GM18867 (cell line): ENCODE measurements around the gene HES6.

Experiments
- ATAC-seq: cut with Tn5 transposase; IDR thresholded peaks from one replicate; pipeline ENCODE4 v1.9.1; 2021; ENCODE audit warnings: mild to moderate bottlenecking, moderate library complexity; ENCODE audit not compliant: unreplicated experiment

The HES6 gene

DNA sequence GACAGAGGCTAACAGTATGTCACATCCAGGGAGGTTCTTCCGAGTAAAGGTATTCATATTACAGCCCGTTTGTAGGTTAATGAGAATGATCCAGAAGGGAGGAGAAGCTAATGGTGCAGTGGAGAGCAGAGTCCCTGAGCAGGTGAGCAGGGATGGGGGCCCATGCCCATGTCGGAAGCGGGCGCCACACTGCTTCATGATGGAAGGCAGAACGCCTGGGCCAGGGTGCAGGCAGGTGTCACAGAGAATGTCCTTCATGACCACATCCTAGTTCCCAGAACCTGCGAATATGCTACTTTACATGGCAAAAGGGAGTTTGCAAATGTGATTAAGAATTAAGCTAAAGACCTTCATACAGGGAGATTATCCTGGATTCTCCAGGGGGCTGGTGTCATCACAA, 4.0 kb downstream of the HES6 start:
- ATAC-seq = no peak

DNA sequence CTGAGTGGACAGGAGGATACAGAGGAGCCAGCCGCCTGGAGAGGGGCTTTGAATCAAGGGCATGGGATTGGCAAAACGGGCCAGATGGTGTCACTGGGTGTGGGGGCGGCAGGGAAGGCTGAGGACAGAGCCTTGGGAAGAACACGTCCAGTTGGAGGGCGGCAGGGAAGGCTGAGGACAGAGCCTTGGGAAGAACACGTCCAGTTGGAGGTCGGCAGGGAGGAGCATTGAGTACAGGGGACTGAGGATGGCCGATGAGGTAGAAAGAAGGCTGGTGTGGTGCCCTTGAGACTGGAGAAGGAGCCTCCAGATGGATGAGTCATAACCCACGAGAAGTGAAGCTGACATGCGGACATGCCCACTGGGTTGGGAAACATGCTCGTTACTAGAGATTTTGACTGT, 4.5 kb downstream of the HES6 start:
- no peak for ATAC-seq

DNA sequence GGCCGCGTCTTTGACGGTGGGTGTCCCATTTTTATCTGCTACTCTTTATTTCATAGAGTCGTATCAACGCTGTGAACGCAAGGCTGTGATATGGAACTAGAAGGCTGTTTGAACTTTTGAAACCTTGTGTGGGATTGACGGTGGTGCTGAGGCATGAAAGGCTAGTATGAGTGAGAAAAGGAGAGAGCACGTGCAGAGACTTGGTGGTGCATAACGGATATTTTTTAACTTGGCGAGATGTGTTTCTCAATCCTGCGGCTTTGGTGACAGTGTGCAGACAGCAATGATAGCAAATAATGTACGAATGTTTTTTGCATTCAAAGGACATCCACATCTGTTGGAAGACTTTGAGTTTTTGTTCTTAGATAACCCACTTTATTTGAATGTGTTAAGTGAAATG, 6.2 kb downstream of the HES6 start:
- ATAC-seq = no peak

DNA sequence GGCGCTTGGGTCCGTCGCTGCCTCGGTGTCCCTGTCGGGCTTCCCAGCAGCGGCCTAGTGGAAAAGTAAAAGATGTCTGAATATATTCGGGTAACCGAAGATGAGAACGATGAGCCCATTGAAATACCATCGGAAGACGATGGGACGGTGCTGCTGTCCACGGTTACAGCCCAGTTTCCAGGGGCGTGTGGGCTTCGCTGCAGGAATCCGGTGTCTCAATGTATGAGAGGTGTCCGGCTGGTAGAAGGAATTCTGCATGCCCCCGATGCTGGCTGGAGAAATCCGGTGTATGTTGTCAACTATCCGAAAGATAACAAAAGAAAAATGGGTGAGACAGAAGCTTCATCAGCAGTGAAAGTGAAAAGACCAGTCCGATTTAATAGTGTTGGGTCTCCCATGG, 8.0 kb downstream of the HES6 start:
- ATAC-seq = no peak

DNA sequence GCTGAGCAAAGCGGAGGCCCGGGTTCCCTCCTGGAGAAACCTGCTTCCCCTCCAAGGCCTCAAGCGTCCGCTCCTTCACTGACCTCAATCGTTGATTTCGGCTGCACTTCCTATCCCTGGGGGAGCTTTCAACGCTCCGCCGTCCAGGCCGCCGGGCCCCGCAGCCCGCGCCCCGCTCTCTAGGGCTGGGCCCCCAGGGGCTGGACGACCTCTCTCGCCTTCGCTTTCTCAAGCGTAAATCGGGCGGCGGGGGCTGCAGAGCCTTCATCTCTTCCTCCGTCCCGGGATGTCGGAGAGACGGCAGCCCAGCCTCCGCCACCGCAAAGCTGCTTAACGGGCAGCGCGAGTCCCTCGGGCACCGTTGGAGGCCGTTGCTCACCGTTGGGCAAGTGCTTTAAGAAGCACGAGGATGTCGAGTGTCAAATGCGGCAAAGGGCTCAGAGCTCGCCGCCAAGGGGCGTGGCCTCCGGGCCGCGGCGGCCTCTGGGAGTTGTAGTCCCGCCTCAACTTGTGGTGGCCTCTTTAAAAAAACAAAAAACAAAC, 8.5 kb downstream of the HES6 start:
- ATAC-seq = no peak

DNA sequence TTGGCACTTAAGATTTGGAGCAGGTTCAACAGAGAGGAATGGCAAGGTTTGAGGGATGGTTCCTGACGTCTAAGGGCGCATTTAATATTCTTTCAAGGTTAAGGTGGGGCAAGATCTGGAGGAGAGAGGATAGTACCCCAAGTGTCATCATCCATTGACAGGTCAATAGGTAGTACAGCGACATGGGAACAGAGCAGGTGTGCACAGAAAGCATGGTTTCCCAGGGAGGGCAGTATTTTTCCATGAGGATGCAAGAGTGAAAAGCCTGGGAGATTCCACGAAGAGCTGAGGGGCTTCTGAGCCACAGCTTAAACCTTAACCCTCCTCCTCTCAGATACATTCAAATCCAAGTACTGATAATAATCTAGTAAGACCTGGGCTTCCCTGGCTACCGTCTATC, 9.1 kb downstream of the HES6 start:
- ATAC-seq = no peak

DNA sequence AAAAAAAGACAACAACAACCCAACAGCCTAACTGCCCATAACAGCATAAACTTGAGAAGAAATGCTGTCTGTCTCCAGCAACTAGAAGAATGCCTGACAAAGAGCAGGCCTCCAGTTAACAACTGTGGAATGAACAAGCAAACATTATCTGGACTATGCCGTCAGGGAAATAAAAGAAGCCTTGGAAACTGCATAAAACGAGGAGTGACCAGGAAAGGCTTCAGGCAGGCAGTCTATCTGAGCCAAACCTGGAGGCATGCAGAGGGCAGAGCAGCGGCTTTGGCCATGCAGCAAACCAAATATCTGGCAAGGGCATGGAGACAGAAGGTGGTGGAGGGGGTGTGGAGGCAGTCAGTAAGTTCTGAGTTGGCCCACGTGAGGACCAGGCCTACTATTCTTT, 11.1 kb downstream of the HES6 start:
- no peak for ATAC-seq

DNA sequence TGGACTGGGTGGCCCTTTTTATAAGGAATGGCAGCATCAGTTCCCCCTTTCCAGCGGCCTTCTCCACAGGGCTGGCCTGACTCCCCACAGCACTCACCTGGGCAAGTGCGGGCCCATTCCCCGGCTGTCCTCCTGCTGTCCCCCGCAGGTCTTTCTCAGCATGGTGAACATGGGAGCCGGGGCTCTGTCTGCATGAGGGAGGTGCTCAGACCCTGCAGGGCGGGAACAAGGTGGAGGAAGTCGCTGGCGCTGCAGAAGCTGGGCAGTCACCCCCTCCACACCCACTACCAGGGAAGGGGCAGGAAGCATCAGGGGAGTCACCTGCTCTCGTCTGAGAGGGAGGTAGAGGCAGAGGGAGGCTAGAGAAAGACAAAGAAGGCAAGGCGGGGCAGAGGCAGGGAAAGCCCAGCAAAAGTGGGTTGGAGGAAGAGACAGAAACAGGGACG, 12.2 kb downstream of the HES6 start:
- ATAC-seq = no peak

DNA sequence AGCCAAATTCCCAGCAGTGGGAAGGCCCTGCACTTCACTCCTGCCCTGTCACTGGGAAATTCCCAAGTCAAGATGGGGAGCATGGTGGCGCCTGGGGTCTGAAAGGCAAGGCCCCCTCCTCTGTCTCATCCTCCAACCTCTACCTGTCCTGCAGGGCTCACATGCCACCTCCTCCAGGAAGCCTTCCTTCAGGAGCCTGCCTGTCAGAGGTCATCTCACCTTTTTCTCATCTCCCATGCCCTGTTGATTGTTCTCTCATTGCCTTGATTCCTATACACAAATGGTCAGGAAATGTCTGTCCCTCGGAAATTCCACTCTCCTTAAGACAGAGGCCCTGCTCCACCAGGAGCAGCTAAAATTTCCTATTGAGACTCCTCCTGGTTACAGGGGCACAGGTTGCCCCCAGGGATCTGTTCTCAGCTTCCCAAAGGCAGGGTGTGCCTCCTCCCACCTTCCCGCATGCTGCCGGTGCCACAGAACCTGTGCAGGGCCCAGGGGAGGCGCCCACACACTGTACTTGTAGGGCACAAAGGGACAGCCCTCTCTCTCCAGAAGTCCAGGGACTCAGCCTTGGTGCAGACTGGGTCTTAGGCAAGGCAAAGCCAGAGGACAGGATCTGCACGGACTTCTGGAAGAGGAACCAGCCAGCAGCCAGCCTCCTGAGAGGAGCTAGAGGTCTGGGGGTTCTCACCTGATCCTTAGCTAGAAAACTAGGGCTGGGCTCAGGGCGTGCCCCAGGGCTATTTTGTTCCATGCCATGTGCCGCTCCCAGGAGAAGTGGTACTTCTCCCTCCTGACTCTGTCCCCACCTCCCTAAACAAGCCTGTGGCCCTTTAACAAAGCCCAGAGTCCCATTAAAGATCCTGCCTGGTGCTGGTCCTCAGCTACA, 12.9 kb downstream of the HES6 start:
- no peak for ATAC-seq

DNA sequence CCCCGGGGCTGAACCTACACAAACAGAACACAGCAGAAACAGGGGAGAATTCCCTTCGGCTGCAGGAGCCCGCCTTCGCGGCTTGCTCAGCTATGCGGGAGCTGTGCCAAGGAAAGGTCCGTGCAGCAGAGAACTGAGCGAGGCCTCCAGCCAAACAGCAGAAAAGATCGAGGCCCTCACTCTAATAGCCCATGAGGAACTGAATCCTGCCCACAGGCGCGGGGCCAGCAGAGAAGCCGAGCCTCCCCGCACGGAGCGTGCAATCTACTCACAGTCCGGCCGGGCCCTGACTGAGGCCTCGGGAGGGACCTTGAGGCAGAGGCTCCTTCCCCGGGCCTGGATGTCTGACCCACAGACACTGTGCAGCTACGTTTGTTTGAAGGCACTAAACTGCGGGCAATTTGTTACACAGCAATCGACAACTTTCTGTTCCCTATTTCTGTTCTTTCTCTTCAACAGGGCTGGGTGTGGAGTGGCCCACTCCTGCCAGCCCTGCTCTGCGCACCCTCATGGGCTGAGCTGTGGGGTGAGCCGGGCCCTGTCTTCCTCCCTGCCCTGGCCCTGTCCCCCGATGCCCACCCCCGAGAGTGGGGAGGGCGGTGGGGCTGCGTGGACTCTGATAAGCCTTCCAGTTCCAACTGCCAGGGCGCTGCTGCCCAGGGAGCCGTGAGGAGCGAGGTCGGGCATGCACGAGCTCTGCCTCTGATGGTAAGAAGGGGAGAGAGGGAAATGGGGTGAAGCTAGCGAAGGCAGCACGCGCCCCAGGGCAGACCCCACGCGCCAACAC, 13.7 kb downstream of the HES6 start:
- ATAC-seq = no peak

DNA sequence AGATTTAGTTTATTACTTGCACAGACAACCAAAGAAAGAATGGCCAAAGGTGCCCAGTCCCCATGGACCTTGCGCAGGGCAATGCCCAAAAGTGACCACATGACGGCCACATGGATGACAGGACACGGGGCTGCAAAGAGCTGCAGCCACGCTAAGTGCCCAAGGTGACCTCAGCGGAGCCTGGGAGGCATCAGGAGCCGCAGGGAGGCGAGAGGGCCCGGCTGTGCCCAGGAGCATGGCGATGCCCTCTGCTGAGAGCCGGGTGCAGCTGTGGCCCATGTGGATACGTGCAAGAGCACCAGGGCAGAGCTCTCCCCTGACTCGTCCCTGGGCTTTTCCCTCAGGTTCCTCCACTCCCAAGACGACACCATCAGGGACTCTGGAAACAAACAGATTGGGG, 14.7 kb downstream of the HES6 start:
- ATAC-seq = no peak

DNA sequence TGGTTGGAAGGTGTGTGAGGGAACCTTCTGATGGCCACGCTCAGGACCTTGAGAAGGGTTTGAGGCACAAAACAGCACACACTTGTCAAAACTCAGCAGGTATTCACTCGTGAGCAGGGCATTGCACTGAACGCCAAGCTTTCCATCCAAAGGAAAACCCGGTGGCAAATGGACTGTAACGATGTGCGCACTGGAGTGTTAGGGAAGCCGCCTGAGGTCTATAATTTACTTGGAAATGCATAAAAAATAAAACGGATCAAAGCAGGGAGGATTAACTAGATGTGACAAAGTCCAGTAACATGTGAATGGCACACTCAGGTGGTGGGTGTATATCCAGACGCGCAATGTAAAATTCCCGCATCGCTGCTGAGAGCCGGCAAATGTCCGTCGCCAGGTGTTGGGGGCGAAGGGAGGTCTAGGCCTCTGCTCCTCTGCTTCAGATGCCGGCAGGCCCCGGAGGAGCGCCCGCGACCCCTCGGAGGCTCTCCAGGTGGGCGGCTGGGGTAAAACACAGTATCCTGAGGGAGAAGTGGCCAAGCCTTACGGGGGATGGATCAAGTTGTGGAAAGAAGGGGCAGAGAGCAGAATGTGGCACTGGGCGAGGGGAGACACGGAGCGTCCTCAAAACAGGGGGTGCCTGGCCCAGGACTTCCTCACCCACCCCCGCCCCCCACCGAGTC, 15.3 kb downstream of the HES6 start:
- ATAC-seq = no peak

DNA sequence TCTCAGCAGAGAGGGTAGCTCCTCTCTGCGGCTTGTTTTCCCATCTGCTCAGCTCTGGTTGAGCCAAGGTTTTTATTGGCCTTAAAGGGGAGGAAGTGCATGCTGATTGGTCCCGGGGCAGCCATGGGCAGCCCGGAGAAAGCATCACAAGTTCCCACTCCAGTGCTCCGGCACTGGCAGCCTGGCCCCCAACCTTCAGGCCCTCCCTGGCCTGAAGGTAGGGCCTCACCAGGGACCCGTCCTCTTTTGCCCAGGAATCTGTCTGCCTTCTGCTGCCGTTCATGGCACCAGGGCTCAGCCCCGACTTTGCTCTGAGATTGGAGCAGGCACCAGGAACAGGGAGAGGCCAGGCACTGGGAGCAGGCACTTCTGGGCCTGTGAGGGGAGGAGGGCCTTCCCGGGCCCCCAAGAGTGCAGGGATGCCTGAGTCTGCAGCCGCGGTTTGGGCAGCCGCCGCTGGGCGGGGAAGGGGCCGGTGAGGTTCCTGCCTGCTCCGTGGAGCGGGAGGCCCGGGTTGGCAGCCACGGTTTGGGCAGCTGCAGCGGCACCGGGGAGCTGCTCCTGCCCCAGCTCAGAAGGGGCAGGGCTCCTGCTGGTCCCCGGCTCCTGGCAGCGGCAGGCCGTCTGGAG, 18.8 kb downstream of the HES6 start:
- ATAC-seq = no peak

DNA sequence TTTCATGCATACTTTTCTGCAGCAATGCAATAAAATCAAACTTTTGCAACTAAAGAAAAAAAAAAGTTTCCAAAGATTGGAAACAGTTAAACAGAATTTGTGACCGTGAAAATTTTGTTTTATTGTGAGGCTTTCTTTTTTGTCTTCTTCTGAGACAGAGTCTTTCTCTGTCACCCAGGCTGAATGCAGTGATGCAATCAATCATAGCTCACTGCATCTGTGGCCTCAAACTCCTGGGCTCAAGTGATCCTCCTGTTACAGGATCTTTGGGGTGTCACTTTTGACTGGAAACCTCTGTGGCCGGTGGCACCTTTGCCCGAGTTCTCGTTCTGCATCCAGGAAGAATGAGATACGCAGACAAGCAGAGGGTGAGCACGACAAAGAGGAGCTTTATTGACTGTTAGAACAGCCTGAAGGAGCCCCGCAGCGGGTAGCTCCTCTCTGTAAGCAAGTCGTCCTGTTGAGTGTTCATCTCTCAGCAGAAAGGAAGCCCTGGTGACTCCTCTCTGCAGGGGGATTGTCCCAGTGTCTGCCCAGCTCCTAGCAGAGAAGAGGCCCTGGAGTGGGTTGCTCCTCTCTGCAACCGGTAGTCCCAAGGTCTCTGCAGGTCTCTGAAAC, 19.5 kb downstream of the HES6 start:
- ATAC-seq = no peak

DNA sequence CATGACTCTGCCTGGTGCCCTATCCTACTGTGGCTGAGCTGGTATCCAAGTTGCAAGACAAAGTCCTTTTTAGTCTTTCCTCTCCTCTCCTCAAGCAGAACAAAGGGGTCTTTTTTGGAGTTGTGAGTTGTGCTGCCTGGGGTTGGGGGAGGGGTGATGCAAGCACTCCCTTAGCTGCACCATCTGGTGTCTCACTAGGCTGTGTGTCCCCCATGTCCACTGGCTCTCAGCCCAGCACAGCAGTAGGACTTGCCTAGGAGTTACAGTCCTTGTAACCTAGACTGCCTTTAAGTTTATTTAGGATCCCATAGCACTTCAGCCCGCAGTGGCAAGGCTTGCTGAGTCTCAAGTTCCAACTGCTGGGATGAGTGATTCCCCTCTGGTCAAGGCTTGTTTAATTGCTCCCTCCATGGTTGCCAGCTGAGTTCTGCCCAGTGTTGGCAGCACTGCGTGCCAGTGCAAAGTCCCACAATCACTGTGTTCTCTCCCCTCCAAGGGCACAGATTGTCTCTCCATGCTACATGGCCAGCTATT, 23.1 kb downstream of the HES6 start:
- no peak for ATAC-seq

DNA sequence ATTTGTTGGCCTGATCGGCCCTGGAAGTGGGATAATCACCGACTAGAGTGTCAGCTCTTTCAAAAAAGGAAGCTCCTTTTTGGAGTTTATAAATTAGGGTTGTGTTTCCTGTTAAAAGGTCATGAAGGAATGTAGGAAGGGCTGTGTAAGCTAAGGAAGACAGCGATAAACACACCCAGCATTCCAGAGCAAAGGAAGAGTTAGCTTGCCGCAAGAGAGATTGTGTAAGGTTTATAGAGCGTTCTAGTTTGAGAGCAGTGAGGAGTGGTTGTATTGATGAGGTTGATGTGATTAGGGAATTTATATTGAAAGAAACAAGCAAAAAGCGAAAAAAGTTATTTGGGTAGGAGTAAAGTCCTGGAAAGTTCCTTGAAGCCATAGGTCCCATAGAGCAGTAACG, 32.8 kb downstream of the HES6 start:
- ATAC-seq = no peak

DNA sequence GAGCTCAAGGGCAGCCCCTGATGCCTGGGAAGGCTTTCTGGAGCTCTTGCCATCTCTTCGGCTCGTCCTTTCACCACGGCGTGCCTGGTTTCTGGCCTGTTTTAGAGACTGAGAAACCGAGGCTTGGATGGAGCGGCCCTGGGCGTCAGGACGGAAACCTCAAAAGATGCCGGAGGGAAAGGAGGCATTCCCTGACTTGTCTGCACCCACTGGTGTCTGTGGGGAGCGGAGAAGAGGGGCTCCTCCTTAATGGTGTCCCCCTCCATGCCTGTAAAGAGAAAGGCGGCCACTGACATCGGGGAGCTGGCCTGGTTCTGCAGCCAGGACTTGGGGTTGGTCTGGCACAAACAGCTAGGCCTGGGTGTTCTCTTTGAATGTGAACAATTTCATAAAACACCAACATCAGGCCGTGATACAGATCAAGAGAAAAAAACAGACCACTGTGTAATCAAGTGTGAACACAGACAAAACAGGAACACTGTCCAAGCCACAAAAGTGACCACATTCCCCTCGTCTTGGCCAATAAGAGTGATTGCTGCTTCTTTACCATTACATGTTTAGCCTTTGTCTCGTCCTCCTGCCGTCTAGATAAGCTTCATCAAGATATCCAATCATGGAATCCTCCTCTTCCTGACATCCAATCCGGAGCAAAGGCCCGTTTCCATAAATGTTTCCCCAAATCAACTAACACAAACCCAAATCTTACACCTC, 35.7 kb downstream of the HES6 start:
- no peak for ATAC-seq

DNA sequence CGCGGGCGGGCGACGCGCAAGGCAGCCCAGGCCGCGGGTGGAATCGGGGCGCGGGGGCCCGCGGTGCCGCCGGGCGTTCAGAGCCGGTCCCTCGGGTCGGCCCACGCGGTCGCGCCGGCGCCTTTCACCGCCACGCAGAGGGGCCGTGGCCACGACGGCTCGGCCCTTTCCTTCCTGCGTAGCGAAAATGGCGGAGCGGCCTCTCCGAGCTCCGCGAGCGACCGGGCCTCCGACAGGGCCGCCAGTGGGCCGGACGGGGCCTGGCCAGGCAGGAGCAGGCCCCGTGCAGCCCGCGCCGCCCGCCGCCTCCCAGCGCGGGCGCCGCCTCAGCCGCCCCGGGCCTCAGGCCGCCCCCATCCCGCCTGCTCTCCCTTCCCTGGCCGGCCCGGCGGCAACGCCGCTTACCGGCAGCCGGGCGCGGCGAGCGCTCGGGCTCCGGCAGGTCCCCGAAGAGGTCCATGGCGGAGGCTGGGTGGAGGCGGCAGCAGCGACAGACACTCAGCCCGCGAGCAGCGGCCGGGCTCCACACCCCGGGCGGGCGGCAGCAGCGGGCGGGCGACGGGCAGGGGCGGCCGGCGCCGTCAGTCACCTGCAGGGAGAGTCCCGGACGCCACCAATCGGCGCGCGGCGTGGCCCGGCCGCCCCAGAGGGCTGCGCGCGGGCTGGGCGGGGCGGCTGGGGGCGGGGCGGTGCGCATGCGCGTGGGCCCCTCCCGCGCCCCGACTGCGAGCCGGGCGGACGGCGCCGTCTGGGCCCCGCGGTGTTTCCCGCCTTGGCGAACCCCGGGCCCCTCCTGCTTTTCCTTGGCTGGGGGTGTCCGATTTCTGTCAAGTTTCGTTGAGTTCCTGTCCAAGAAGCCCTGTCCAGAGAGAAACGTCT, 36.5 kb downstream of the HES6 start, which contains the start of gene ILKAP:
Gene ILKAP (minus strand): TSS at position 602 of the 879 bp plus-strand sequence. CDS start 142 bp downstream, at position 460.
- peak; percentile 94 for ATAC-seq
